ENCODE data around the gene EML1. TPM values are rescaled to one million over a fixed set of nuclear protein-coding genes. Genes with fewer than 3 reads are reported as not detected.

Gene EML1
- total RNA-seq, 2 donors from 2014 or later, result 23.6 to 34.6 TPM

DNA sequence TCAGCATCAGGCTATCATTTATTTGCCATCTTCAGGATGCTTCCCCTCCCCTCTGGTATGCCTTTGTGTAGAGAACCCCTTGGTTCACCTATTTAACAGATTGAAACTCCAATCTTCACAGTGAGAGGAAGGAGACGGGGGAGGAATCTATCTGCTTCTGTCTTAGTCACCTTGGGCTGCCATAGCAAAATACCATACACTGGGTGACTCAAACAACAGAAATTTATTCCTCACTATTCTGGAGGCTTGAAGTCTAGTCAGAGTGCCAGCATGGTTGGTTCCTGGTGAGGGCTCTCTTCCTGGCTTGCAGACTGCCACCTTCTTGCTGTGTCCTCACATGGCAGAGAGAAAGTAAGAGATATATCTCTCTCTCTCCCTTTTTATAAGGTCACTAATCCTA lies 13.5 kb upstream of the EML1 start:
- H3K27ac ChIP-seq, result no peak overlapping the region

DNA sequence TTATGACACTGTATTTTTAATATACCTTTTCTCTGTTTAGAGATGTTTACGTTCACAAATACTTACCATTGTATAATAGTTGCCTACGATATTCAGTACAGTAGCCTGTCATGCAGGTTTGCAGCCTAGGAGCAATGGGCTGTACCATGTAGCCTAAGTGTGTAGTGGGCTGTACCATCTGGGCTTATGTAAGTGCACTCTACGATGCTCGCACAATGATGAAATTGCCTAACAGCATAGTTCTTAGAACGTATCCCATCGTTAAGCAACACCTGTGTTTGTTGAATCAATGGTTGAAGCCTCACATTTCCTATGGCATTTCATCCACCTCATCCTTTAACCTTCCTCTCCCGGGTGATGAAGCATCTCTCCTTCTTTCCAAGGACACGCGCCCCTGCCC lies 12.5 kb upstream of the EML1 start:
- Histone ChIP-seq H3K27ac (no peak overlapping the region), H3K27me3 (no peaks in the 10 kb centered on the region), H3K36me3 (replicated peaks in 1 of 2; ENCODE audit: insufficient read depth in 1 of 2, low read depth in 2 of 2) (no peaks in the 10 kb centered on the region), H3K4me1 (peaks cover 4% of the 10 kb centered on the region), H3K4me3 (no peak overlapping the region), H3K9me3 (no peaks in the 10 kb centered on the region)
- intact Hi-C loops (cut with DNase I), result no loop called here
- DNase-seq, result no peak
- 70 to 84% methylated on average over 9 of the region's 9 CpGs for WGBS, 2 donors
- no peak for ATAC-seq
- no peak for TF ChIP-seq CTCF (IDR thresholded peaks at IDR 0.05)
- no peak for TF ChIP-seq POLR2A (IDR thresholded peaks at IDR 0.05)

More for the DNA sequence above, 13.5 kb upstream of the EML1 start:
- intact Hi-C loops (cut with DNase I), result no loop called here
- no peaks in the 10 kb centered on the region for H3K36me3 ChIP-seq (replicated peaks in 1 of 2; ENCODE audit: insufficient read depth in 1 of 2, low read depth in 2 of 2)
- 100% methylated on average over 1 of the region's 1 CpG for WGBS, 2 donors
- no peaks in the 10 kb centered on the region for H3K27me3 ChIP-seq
- H3K4me3 ChIP-seq, result no peak overlapping the region
- ATAC-seq, result no peak
- no peak for TF ChIP-seq CTCF (IDR thresholded peaks at IDR 0.05)
- no peak for TF ChIP-seq POLR2A (IDR thresholded peaks at IDR 0.05)
- peaks cover 4% of the 10 kb centered on the region for H3K4me1 ChIP-seq
- DNase-seq, result no peak
- H3K9me3 ChIP-seq, result no peaks in the 10 kb centered on the region

DNA sequence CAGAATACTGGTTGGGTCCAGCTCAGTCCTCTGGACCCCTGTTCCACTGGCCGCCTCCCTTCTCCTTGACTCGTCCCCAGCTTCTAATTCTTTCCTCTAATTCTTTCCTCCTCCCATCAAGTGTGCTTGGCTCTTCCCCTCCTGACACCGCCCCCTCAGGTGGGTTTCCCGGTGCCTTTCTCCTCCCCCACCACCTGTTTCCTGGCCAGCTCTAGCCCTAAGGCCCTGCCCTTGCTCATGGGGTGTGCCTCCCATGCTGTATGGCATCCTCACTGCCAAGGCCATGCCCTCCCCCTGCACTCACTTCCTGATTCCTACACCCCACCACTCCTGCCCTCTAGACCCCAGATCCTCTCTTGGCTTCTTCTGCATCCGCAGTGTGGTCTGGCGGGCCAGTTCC lies 12.1 kb upstream of the EML1 start:
- no peaks in the 10 kb centered on the region for H3K9me3 ChIP-seq
- no peaks in the 10 kb centered on the region for H3K36me3 ChIP-seq (replicated peaks in 1 of 2; ENCODE audit: insufficient read depth in 1 of 2, low read depth in 2 of 2)
- DNase-seq, result no peak
- no peak for TF ChIP-seq CTCF (IDR thresholded peaks at IDR 0.05)
- TF ChIP-seq POLR2A (IDR thresholded peaks at IDR 0.05), result no peak
- ATAC-seq, result no peak
- peaks cover 4% of the 10 kb centered on the region for H3K4me1 ChIP-seq
- no peak overlapping the region for H3K27ac ChIP-seq
- intact Hi-C loops (cut with DNase I), result no loop called here
- H3K4me3 ChIP-seq, result no peak overlapping the region
- H3K27me3 ChIP-seq, result no peaks in the 10 kb centered on the region
- 67 to 74% methylated on average over 6 of the region's 6 CpGs for WGBS, 2 donors

DNA sequence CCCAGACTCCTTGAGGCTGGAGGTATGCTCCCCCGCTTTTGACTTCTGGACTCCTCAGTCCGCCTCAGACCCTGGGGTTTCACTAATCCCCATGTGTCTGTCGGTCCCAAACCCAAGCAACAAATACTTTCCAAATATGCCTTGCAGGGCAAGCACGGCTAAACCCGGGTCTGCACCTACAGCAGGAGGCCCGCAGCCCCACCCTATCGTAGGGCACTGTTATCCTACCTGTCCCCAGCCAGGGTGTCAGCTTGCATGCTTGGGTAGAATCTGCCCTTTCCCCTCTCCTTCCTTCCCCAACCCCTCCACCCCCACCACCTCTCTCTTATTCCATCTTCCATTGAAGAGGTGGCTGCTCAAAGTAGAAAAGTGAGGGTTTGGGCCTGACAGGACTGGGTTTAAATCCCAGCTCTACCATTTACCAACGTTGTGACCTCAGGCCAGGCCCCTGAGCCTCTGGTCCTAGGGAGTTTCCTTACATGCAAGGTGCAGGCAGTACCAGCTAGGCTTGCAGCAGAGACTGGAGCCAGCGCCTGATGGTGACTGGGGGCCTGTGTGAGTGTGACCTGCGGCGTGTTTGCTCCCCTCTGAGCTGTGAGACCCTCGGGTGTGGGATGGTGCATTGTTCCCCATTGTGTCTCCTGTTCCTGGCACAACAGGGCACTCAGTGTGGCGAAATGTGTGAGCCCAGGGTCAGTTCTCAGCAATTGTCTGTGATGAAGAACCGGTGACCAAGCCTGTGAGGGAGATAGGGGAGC lies 11.2 kb upstream of the EML1 start:
- ATAC-seq, result no peak
- Histone ChIP-seq H3K4me3 (no peak overlapping the region), H3K27ac (no peak overlapping the region), H3K4me1 (peaks cover 4% of the 10 kb centered on the region), H3K27me3 (no peaks in the 10 kb centered on the region), H3K9me3 (no peaks in the 10 kb centered on the region), H3K36me3 (replicated peaks in 1 of 2; ENCODE audit: insufficient read depth in 1 of 2, low read depth in 2 of 2) (no peaks in the 10 kb centered on the region)
- no peak for DNase-seq
- WGBS, 2 donors, result 78 to 81% methylated on average over 8 to 14 of the region's 14 CpGs
- no peak for TF ChIP-seq CTCF (IDR thresholded peaks at IDR 0.05)
- TF ChIP-seq POLR2A (IDR thresholded peaks at IDR 0.05), result no peak
- intact Hi-C loops (cut with DNase I), result no loop called here

DNA sequence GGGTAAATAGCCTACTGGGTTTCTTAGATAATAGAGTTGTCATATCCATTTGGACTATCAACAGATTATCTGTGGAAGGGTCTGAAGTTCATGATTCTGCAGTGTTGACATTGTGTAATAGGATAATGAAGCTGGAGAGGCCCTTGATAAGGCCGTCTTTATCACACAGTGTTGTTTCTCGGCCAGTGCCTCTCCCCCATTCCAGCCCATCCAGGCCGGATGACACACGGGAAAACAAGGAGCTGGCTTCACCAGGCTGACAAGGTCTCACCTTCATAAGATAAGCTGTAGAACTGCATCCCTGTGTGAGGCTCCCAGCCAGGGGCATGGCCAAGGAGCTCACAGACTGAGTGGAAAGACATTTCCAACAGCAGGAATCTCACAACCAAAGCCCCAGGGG lies 8.7 kb upstream of the EML1 start:
- H3K27ac ChIP-seq, result no peak overlapping the region
- no peak for ATAC-seq
- WGBS, 2 donors, result 12 to 31% methylated on average over 4 of the region's 4 CpGs
- no peak overlapping the region for H3K4me3 ChIP-seq
- H3K36me3 ChIP-seq (replicated peaks in 1 of 2; ENCODE audit: insufficient read depth in 1 of 2, low read depth in 2 of 2), result no peaks in the 10 kb centered on the region
- no peak for DNase-seq
- TF ChIP-seq CTCF (IDR thresholded peaks at IDR 0.05), result no peak
- TF ChIP-seq POLR2A (IDR thresholded peaks at IDR 0.05), result no peak
- H3K27me3 ChIP-seq, result no peaks in the 10 kb centered on the region
- no peaks in the 10 kb centered on the region for H3K9me3 ChIP-seq
- intact Hi-C loops (cut with DNase I), result no loop called here
- peaks cover 8% of the 10 kb centered on the region for H3K4me1 ChIP-seq

Data from body of pancreas (tissue), 4 donors.